HepG2 (cell line): ENCODE measurements around the gene SMG7. TPM values are rescaled to one million over a fixed set of nuclear protein-coding genes. Genes with fewer than 3 reads are reported as not detected.

Experiments
- FOSL2 ChIP-seq: sonication (generic); formaldehyde crosslinking; IDR thresholded peaks from 2 replicates; pipeline ENCODE4 v1.4.0; 2020; ENCODE audit warnings: missing genetic modification reagents
- HMGXB3 ChIP-seq: sonication (generic); formaldehyde crosslinking; IDR thresholded peaks from 2 replicates; pipeline ENCODE4 v1.4.0; 2020; ENCODE audit warnings: missing genetic modification reagents, borderline replicate concordance
- HOXD1 ChIP-seq: sonication (generic); formaldehyde crosslinking; IDR thresholded peaks from 2 replicates; pipeline ENCODE4 v1.5.0; 2020; ENCODE audit warnings: missing genetic modification reagents
- JDP2 ChIP-seq: sonication (generic); formaldehyde crosslinking; IDR thresholded peaks from 2 replicates; pipeline ENCODE4 v1.8.1; 2022; ENCODE audit warnings: missing genetic modification reagents, borderline replicate concordance
- MYNN ChIP-seq: sonication (generic); formaldehyde crosslinking; IDR thresholded peaks from 2 replicates; pipeline ENCODE4 v1.4.0; 2020; ENCODE audit warnings: mild to moderate bottlenecking, low read depth, missing genetic modification reagents
- PAWR ChIP-seq: sonication (generic); formaldehyde crosslinking; IDR thresholded peaks from 2 replicates; pipeline ENCODE4 v1.4.0; 2020; ENCODE audit warnings: missing genetic modification reagents, mild to moderate bottlenecking, borderline replicate concordance
- SIN3A ChIP-seq: IDR thresholded peaks from 2 replicates; pipeline ENCODE4 v1.6.1; 2011; ENCODE audit warnings: low read depth, mild to moderate bottlenecking, control low read depth, low read length, borderline replicate concordance
- THYN1 ChIP-seq: sonication (generic); formaldehyde crosslinking; IDR thresholded peaks from 2 replicates; pipeline ENCODE4 v1.8.1; 2023; ENCODE audit warnings: low read depth, mild to moderate bottlenecking, moderate library complexity, missing genetic modification reagents, borderline replicate concordance
- ZBTB44 ChIP-seq: sonication (generic); formaldehyde crosslinking; IDR thresholded peaks from 2 replicates; pipeline ENCODE4 v1.4.0; 2020; ENCODE audit warnings: missing genetic modification reagents
- ZNF224 ChIP-seq: sonication (generic); formaldehyde crosslinking; IDR thresholded peaks from 2 replicates; pipeline ENCODE4 v1.5.0; 2020; ENCODE audit warnings: mild to moderate bottlenecking, missing genetic modification reagents
- ZNF33B ChIP-seq: sonication (generic); formaldehyde crosslinking; IDR thresholded peaks from 2 replicates; pipeline ENCODE4 v1.5.1; 2020; ENCODE audit warnings: mild to moderate bottlenecking, missing genetic modification reagents
- ZNF562 ChIP-seq: sonication (generic); formaldehyde crosslinking; IDR thresholded peaks from 2 replicates; pipeline ENCODE4 v1.8.0; 2022; ENCODE audit warnings: missing genetic modification reagents, borderline replicate concordance
- ZNF564 ChIP-seq: sonication (generic); formaldehyde crosslinking; IDR thresholded peaks from 2 replicates; pipeline ENCODE4 v1.8.1; 2023; ENCODE audit warnings: mild to moderate bottlenecking, missing genetic modification reagents
- ZSCAN5A ChIP-seq: sonication (generic); formaldehyde crosslinking; IDR thresholded peaks from 2 replicates; pipeline ENCODE4 v1.8.0; 2022; ENCODE audit warnings: mild to moderate bottlenecking, missing genetic modification reagents, borderline replicate concordance
- polyA plus RNA-seq, 8 experiments: library from polyadenylated mRNA; depleted of rRNA in 3 of 8; stranded (reverse) in 7 of 8; unstranded in 1 of 8; fragments of >200 nt; fragmentation: Illumina TruSeq in 4 of 8; extraction: Trizol in 4 of 8; gene quantifications; 2 replicates each; pipeline versions ENCODE4 v1.2.1 to v1.2.3, GENCODE V29; 2011 to 2016; ENCODE audit warnings: low read depth in 4 of 8, missing spikeins in 1 of 8, mixed read lengths in 1 of 8; ENCODE audit not compliant: insufficient read depth in 1 of 8
- total RNA-seq, 5 experiments: library from RNA; depleted of rRNA; stranded (reverse); fragments of >200 nt; fragmentation: Illumina TruSeq; extraction: Trizol; gene quantifications; 2 replicates each; pipeline ENCODE4 v1.2.3, GENCODE V29; 2016; ENCODE audit warnings: low read depth in 1 of 5
- TF ChIP-seq, protein P1 (sequence below): sonication (generic); formaldehyde crosslinking; IDR thresholded peaks from 2 replicates; pipeline ENCODE4 v1.5.0; 2020; ENCODE audit warnings: mild to moderate bottlenecking, missing genetic modification reagents
- TF ChIP-seq, protein P2 (sequence below): sonication (generic); formaldehyde crosslinking; IDR thresholded peaks from 2 replicates; pipeline ENCODE4 v1.8.1; 2023; ENCODE audit warnings: mild to moderate bottlenecking, moderate library complexity, missing genetic modification reagents

SMG7 gene
- total and polyA plus RNA-seq, 2 of the 13 experiments (the other 11 are each of a cell fraction or from before 2014, with no cell fraction given): 14.9 to 27.9 TPM

- no peak for TF ChIP-seq MYNN (CRISPR knock-in tag)
- TF ChIP-seq, protein P1, sequence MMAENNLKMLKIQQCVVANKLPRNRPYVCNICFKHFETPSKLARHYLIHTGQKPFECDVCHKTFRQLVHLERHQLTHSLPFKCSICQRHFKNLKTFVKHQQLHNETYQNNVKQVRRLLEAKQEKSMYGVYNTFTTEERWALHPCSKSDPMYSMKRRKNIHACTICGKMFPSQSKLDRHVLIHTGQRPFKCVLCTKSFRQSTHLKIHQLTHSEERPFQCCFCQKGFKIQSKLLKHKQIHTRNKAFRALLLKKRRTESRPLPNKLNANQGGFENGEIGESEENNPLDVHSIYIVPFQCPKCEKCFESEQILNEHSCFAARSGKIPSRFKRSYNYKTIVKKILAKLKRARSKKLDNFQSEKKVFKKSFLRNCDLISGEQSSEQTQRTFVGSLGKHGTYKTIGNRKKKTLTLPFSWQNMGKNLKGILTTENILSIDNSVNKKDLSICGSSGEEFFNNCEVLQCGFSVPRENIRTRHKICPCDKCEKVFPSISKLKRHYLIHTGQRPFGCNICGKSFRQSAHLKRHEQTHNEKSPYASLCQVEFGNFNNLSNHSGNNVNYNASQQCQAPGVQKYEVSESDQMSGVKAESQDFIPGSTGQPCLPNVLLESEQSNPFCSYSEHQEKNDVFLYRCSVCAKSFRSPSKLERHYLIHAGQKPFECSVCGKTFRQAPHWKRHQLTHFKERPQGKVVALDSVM (CRISPR knock-in tag): no peak
- TF ChIP-seq FOSL2 (CRISPR knock-in tag): no peak
- no peak for TF ChIP-seq HMGXB3 (CRISPR knock-in tag)
- TF ChIP-seq, protein P2, sequence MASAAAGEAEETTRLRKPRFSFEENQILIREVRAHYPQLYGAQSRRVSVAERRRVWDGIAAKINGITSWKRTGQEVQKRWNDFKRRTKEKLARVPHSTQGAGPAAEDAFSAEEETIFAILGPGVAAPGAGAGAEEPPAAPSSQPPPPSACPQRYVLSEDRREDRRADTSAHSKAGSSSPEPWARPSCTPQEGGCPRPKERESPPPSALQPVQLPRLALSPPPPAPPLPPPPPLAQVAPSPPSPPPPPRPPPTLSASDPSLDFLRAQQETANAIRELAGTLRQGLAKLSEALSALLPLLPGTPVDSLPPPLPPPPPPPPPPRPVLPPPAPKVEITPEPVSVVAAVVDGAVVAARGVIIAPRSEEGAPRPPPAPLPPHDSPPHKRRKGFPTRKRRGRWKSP: 0 out of 2 replicates have a peak, but pooled peaks have one; percentile 25
- TF ChIP-seq ZBTB44 (CRISPR knock-in tag): no peak
- TF ChIP-seq JDP2: no peak
- no peak for TF ChIP-seq ZNF33B (CRISPR knock-in tag)
- TF ChIP-seq ZSCAN5A: 0 out of 2 replicates have a peak, but pooled peaks have one; percentile 46
- TF ChIP-seq ZNF564 (CRISPR knock-in tag): 0 out of 2 replicates have a peak, but pooled peaks have one; percentile 24
- 0 out of 2 replicates have a peak, but pooled peaks have one; percentile 38 for TF ChIP-seq ZNF224
- peak; percentile 20; the same call in 1 of the 2 replicates for TF ChIP-seq HOXD1 (CRISPR knock-in tag)
- TF ChIP-seq THYN1 (CRISPR knock-in tag): no peak
- TF ChIP-seq SIN3A: 0 out of 2 replicates have a peak, but pooled peaks have one; percentile 6
- no peak for TF ChIP-seq ZNF562 (CRISPR knock-in tag)
- TF ChIP-seq PAWR (CRISPR knock-in tag): no peak
Measured at GRCh38 chr1:183472488-183473216, at the start of gene SMG7 (continued).
